SHP77 (cell line): Measurements from ENCODE around the gene ELMO1.

ENCODE experiments used
- DNase-seq, 2 experiments: peaks; one replicate each; lab custom pipeline; 2025; lab: John Stamatoyannopoulos, UW

The ELMO1 gene

GRCh38 chr7:37311355-37311754 is 137.3 kb downstream of the ELMO1 start:
- DNase-seq = no peak

- no peak for DNase-seq
These were observed 138.2 kb downstream of the ELMO1 start for GRCh38 chr7:37310327-37311080.

GRCh38 chr7:37309493-37309892 is 139.2 kb downstream of the ELMO1 start:
- no peak for DNase-seq

- no peak for DNase-seq
These were observed 143.7 kb downstream of the ELMO1 start for GRCh38 chr7:37304921-37305320.

- no peak for DNase-seq
These were observed 151.1 kb downstream of the ELMO1 start for GRCh38 chr7:37297546-37297945.

- DNase-seq = no peak
These were observed 153.3 kb downstream of the ELMO1 start for GRCh38 chr7:37295401-37295800.

GRCh38 chr7:37290731-37291130 is 157.9 kb downstream of the ELMO1 start:
- DNase-seq = no peak

GRCh38 chr7:37289781-37290180 is 158.9 kb downstream of the ELMO1 start:
- DNase-seq = no peak

- DNase-seq = no peak
These were observed 159.3 kb downstream of the ELMO1 start for GRCh38 chr7:37289367-37289766.

- peak; percentile 12 to 34 for DNase-seq
These were observed 161.4 kb downstream of the ELMO1 start for GRCh38 chr7:37287131-37287855.

GRCh38 chr7:37286454-37286832 is 162.2 kb downstream of the ELMO1 start:
- DNase-seq = no peak

GRCh38 chr7:37285706-37286453 is 162.8 kb downstream of the ELMO1 start:
- DNase-seq = no peak

GRCh38 chr7:37284805-37285231 is 163.8 kb downstream of the ELMO1 start:
- peak in 1 of 2 experiments; percentile 22 for DNase-seq

GRCh38 chr7:37284285-37284684 is 164.4 kb downstream of the ELMO1 start:
- no peak for DNase-seq

GRCh38 chr7:37283716-37284115 is 164.9 kb downstream of the ELMO1 start:
- DNase-seq = no peak

GRCh38 chr7:37282927-37283326 is 165.7 kb downstream of the ELMO1 start:
- no peak for DNase-seq

- DNase-seq = no peak
These were observed 166.6 kb downstream of the ELMO1 start for GRCh38 chr7:37282093-37282444.

- DNase-seq = no peak
These were observed 167.1 kb downstream of the ELMO1 start for GRCh38 chr7:37281368-37282092.

GRCh38 chr7:37277513-37277912 is 171.2 kb downstream of the ELMO1 start:
- DNase-seq = no peak

- DNase-seq = no peak
These were observed 173.5 kb downstream of the ELMO1 start for GRCh38 chr7:37275078-37275710.

GRCh38 chr7:37273891-37274290 is 174.8 kb downstream of the ELMO1 start:
- no peak for DNase-seq
